Thymus (tissue), 11 donors: ENCODE results near the gene CYP11A1. TPM values are rescaled to one million over a fixed set of nuclear protein-coding genes. Genes with fewer than 3 reads are reported as not detected.
A peak's percentile ranks its signal among the peaks of the same experiment; 100 is the strongest.

Source experiments
- DNase-seq, 9 donors: peaks; one replicate each; pipeline ENCODE4 v3.0.0-alpha.2; 2013; ENCODE audit warnings: low spot score in 9 of 9, low read depth in 6 of 9, missing footprints in 1 of 9
- H3K27ac ChIP-seq, 2 donors: one replicate each; pipeline ENCODE4 v1.5.1; 2013; ENCODE audit warnings: control low read depth in 1 of 2, low read depth in 1 of 2, low read length in 1 of 2, mild to moderate bottlenecking in 1 of 2, moderate library complexity in 1 of 2
- H3K27me3 ChIP-seq, 2 donors: one replicate each; pipeline ENCODE4 v1.5.1; 2013; ENCODE audit warnings: low read length in 1 of 2; ENCODE audit not compliant: control insufficient read depth in 2 of 2, insufficient read depth in 1 of 2
- H3K36me3 ChIP-seq, 2 donors: one replicate each; pipeline ENCODE4 v1.5.1; 2013; ENCODE audit warnings: low read length in 1 of 2, mild to moderate bottlenecking in 1 of 2, moderate library complexity in 1 of 2; ENCODE audit not compliant: control insufficient read depth in 2 of 2, insufficient read depth in 2 of 2
- H3K4me1 ChIP-seq, 2 donors: one replicate each; pipeline ENCODE4 v1.5.1; 2013; ENCODE audit warnings: low read length in 2 of 2; ENCODE audit not compliant: control insufficient read depth in 2 of 2, insufficient read depth in 2 of 2
- H3K4me3 ChIP-seq, 2 donors: one replicate each; pipeline ENCODE4 v1.5.1; 2013; ENCODE audit warnings: low read length in 2 of 2, control low read depth in 1 of 2, mild to moderate bottlenecking in 1 of 2
- H3K9me3 ChIP-seq, 2 donors: one replicate each; pipeline ENCODE4 v1.5.1; 2013; ENCODE audit warnings: low read length in 1 of 2, mild to moderate bottlenecking in 1 of 2; ENCODE audit not compliant: control insufficient read depth in 2 of 2, insufficient read depth in 1 of 2
- WGBS: extraction: QIAGEN DNeasy Blood & Tissue Kit; methylation state at CpG from one replicate; pipeline ENCODE4 v1.1.7; 2013; 5-methylcytosine and 5-hydroxymethylcytosine counted together
- polyA plus RNA-seq: library from polyadenylated mRNA; stranded (reverse); fragments of 200-250 nt; gene quantifications from one replicate; pipeline ENCODE4 v1.2.3, GENCODE V29; 2013
- total RNA-seq: library from RNA; stranded (reverse); fragments of 120-200 nt; gene quantifications from one replicate; pipeline ENCODE4 v1.2.4, GENCODE V29; 2013
- donor health status: healthy.

CYP11A1 gene
- total and polyA plus RNA-seq, 2 donors, result 0.66 to 1.0 TPM

GRCh38 chr15:74381190-74381453 lies 13.7 kb upstream of the CYP11A1 start:
- Histone ChIP-seq H3K4me1 (peaks cover 37 to 64% of the 10 kb centered on the region in 2 donors), H3K9me3 (no peaks in the 10 kb centered on the region), H3K4me3 (no peak overlapping the region), H3K27me3 (no peaks in the 10 kb centered on the region), H3K27ac (no peak overlapping the region), H3K36me3 (no peaks in the 10 kb centered on the region)
- 97% methylated on average over 2 of the region's 2 CpGs for WGBS
- no peak for DNase-seq

- Histone ChIP-seq H3K36me3 (no peaks in the 10 kb centered on the region), H3K4me1 (peaks cover 32 to 58% of the 10 kb centered on the region in 2 donors), H3K9me3 (no peaks in the 10 kb centered on the region), H3K4me3 (no peak overlapping the region), H3K27ac (no peak overlapping the region), H3K27me3 (no peaks in the 10 kb centered on the region)
- no peak for DNase-seq
- 94% methylated on average over 12 of the region's 12 CpGs for whole genome bisulfite sequencing
Observed at GRCh38 chr15:74380361-74381189, 13.1 kb upstream of the CYP11A1 start.

- no peak overlapping the region for H3K27ac ChIP-seq
- H3K36me3 ChIP-seq, result no peaks in the 10 kb centered on the region
- no peak overlapping the region for H3K4me3 ChIP-seq
- DNase-seq, result peak in 1 of 9 donors; percentile 49
- no peaks in the 10 kb centered on the region for H3K9me3 ChIP-seq
- WGBS, result 26% methylated on average over 9 of the region's 9 CpGs
- H3K4me1 ChIP-seq, result peaks cover 16 to 54% of the 10 kb centered on the region in 2 donors
- no peaks in the 10 kb centered on the region for H3K27me3 ChIP-seq
Observed at GRCh38 chr15:74378848-74379247, 11.4 kb upstream of the CYP11A1 start.

- 89% methylated on average over 15 of the region's 15 CpGs for WGBS
- no peak for DNase-seq
- Histone ChIP-seq H3K36me3 (no peaks in the 10 kb centered on the region), H3K4me1 (peaks cover 9 to 52% of the 10 kb centered on the region in 2 donors), H3K9me3 (no peaks in the 10 kb centered on the region), H3K4me3 (no peak overlapping the region), H3K27me3 (peaks cover 0 to 5% of the 10 kb centered on the region in 2 donors), H3K27ac (no peak overlapping the region)
Observed at GRCh38 chr15:74377831-74378766, 10.7 kb upstream of the CYP11A1 start.

- Histone ChIP-seq H3K36me3 (no peaks in the 10 kb centered on the region), H3K4me3 (no peak overlapping the region), H3K4me1 (peaks cover 2 to 41% of the 10 kb centered on the region in 2 donors), H3K27ac (no peak overlapping the region), H3K9me3 (no peaks in the 10 kb centered on the region), H3K27me3 (peaks cover 2 to 14% of the 10 kb centered on the region in 2 donors)
- no peak for DNase-seq
- WGBS, result 83% methylated on average over 6 of the region's 6 CpGs
Observed at GRCh38 chr15:74376825-74377581, 9.6 kb upstream of the CYP11A1 start.

- Histone ChIP-seq H3K9me3 (no peaks in the 10 kb centered on the region), H3K4me3 (no peak overlapping the region), H3K27me3 (peaks cover 2 to 14% of the 10 kb centered on the region in 2 donors), H3K4me1 (peaks cover 2 to 36% of the 10 kb centered on the region in 2 donors), H3K27ac (no peak overlapping the region), H3K36me3 (no peaks in the 10 kb centered on the region)
- WGBS, result 98% methylated on average over 1 of the region's 1 CpG
- no peak for DNase-seq
Observed at GRCh38 chr15:74376226-74376625, 8.8 kb upstream of the CYP11A1 start.

- no peaks in the 10 kb centered on the region for H3K9me3 ChIP-seq
- peak in 8 of 9 donors; percentile 65 to 92 (median 78) for DNase-seq
- H3K4me3 ChIP-seq, result no peak overlapping the region
- no peaks in the 10 kb centered on the region for H3K36me3 ChIP-seq
- no peak overlapping the region for H3K27ac ChIP-seq
- 18% methylated on average over 9 of the region's 9 CpGs for WGBS
- peaks cover 2 to 36% of the 10 kb centered on the region in 2 donors for H3K4me1 ChIP-seq
- peaks cover 2 to 18% of the 10 kb centered on the region in 2 donors for H3K27me3 ChIP-seq
Observed at GRCh38 chr15:74375303-74375693, 7.9 kb upstream of the CYP11A1 start.

GRCh38 chr15:74374648-74375302 lies 7.3 kb upstream of the CYP11A1 start:
- WGBS, result 29% methylated on average over 11 of the region's 11 CpGs
- peaks cover 2 to 18% of the 10 kb centered on the region in 2 donors for H3K27me3 ChIP-seq
- DNase-seq, result no peak
- peak overlapping the region in 1 of 2 donors; percentile 66 for H3K4me3 ChIP-seq
- H3K4me1 ChIP-seq, result peaks cover 2 to 36% of the 10 kb centered on the region in 2 donors
- no peaks in the 10 kb centered on the region for H3K36me3 ChIP-seq
- no peak overlapping the region for H3K27ac ChIP-seq
- H3K9me3 ChIP-seq, result no peaks in the 10 kb centered on the region
